Smooth muscle cell (in vitro differentiated cells): Measurements from ENCODE around the gene XYLT2. TPM values are rescaled to one million over a fixed set of nuclear protein-coding genes. Genes with fewer than 3 reads are reported as not detected.

Source experiments
- DNase-seq: peaks from one replicate; lab custom pipeline; 2025; ENCODE audit not compliant: unreplicated experiment; lab: John Stamatoyannopoulos, UW
- H2AFZ ChIP-seq: fragments of 200-600 bp; sonication (generic); 2 replicates; pipeline ENCODE4 v1.6.0; 2016; ENCODE audit warnings: antibody characterized with exemption, low read depth, mild to moderate bottlenecking
- H3F3A ChIP-seq: fragments of 200-600 bp; sonication (generic); 2 replicates; pipeline ENCODE4 v1.6.0; 2017; ENCODE audit warnings: antibody characterized with exemption, low read depth
- H3K27ac ChIP-seq: fragments of 200-600 bp; sonication (generic); 2 replicates; pipeline ENCODE4 v1.5.1; 2016; ENCODE audit warnings: low read depth, mild to moderate bottlenecking
- H3K27me3 ChIP-seq: fragments of 200-600 bp; sonication (generic); 2 replicates; pipeline ENCODE4 v1.6.1; 2016; ENCODE audit warnings: low read depth, mild to moderate bottlenecking
- H3K36me3 ChIP-seq: fragments of 200-600 bp; sonication (generic); 2 replicates; pipeline ENCODE4 v1.5.1; 2016; ENCODE audit warnings: low read depth
- H3K4me1 ChIP-seq: fragments of 200-600 bp; sonication (generic); 2 replicates; pipeline ENCODE4 v1.5.1; 2016; ENCODE audit warnings: low read depth
- H3K4me2 ChIP-seq: fragments of 200-600 bp; sonication (generic); 2 replicates; pipeline ENCODE4 v1.6.0; 2016; ENCODE audit warnings: mild to moderate bottlenecking
- H3K4me3 ChIP-seq: fragments of 200-600 bp; sonication (generic); 2 replicates; pipeline ENCODE4 v1.5.1; 2016; ENCODE audit warnings: mild to moderate bottlenecking
- H3K79me2 ChIP-seq: fragments of 200-600 bp; sonication (generic); 2 replicates; pipeline ENCODE4 v1.6.0; 2016; ENCODE audit warnings: low read depth, mild to moderate bottlenecking
- H3K9ac ChIP-seq: fragments of 200-600 bp; sonication (generic); 2 replicates; pipeline ENCODE4 v1.6.0; 2016; ENCODE audit warnings: low read depth
- H3K9me3 ChIP-seq: fragments of 200-600 bp; sonication (generic); replicated peaks from 2 replicates; pipeline ENCODE4 v1.5.1; 2016; ENCODE audit warnings: low read depth
- H4K20me1 ChIP-seq: fragments of 200-600 bp; sonication (generic); 2 replicates; pipeline ENCODE4 v1.6.0; 2016; ENCODE audit warnings: low read depth
- WGBS: methylation state at CpG from one replicate; pipeline ENCODE4 v1.1.7; 2016; ENCODE audit warnings: low lambda C conversion rate; 5-methylcytosine and 5-hydroxymethylcytosine counted together
- polyA plus RNA-seq: library from polyadenylated mRNA; unstranded; fragments of >200 nt; fragmentation: Nextera tagmentation; extraction: Ambion mirVana; gene quantifications from 2 replicates; pipeline ENCODE4 v1.2.1, GENCODE V29; 2016
- total RNA-seq: library from RNA; depleted of rRNA; stranded (reverse); fragments of >200 nt; gene quantifications from 2 replicates; pipeline ENCODE4 v1.2.3, GENCODE V29; 2014
- TF ChIP-seq, protein P1 (sequence below): fragments of 200-600 bp; sonication (generic); IDR thresholded peaks from 2 replicates; pipeline ENCODE4 v1.5.1; 2017; ENCODE audit warnings: borderline replicate concordance, mild to moderate bottlenecking, antibody characterized with exemption; ENCODE audit not compliant: insufficient read depth, poor library complexity, severe bottlenecking

Gene XYLT2
- total and polyA plus RNA-seq, 2 experiments from 2014 or later: 32.3 to 34.3 TPM

DNA sequence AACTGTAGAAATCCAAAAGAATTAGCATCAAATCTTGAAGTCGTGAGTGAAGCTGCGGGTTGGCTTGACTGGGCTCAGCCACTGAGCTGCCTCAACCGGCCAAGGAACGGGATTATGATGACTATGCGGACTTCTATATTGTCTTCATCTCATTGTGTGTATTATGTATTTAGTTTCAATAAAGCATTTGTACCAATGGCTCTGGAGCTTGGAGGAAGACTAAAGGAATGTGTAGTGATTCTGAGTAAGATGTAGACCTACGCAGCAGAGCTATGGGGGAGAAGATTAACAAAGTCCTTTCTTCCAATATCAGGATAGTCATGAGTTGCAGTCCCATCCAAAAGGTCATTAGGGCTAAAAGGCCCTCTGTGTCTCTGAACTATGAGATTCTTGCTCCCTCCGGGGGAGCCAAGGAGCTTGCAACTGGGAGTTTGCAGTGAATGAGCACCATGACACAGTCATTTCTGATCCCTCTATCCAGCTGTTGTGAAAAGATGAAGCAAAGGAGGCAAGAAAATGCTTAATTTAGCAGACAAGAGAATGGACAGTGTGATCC, 35.4 kb downstream of the XYLT2 start:
- TF ChIP-seq, protein P1, sequence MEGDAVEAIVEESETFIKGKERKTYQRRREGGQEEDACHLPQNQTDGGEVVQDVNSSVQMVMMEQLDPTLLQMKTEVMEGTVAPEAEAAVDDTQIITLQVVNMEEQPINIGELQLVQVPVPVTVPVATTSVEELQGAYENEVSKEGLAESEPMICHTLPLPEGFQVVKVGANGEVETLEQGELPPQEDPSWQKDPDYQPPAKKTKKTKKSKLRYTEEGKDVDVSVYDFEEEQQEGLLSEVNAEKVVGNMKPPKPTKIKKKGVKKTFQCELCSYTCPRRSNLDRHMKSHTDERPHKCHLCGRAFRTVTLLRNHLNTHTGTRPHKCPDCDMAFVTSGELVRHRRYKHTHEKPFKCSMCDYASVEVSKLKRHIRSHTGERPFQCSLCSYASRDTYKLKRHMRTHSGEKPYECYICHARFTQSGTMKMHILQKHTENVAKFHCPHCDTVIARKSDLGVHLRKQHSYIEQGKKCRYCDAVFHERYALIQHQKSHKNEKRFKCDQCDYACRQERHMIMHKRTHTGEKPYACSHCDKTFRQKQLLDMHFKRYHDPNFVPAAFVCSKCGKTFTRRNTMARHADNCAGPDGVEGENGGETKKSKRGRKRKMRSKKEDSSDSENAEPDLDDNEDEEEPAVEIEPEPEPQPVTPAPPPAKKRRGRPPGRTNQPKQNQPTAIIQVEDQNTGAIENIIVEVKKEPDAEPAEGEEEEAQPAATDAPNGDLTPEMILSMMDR: no peak
- WGBS: 97% methylated on average over 7 of the region's 7 CpGs
- Histone ChIP-seq H3K79me2 (no peaks in the 10 kb centered on the region), H3K9ac (no peak overlapping the region), H3K4me2 (no peak overlapping the region), H3K4me3 (no peak overlapping the region), H3K4me1 (no peaks in the 10 kb centered on the region), H3K9me3 (no peaks in the 10 kb centered on the region), H3K27ac (no peak overlapping the region), H3F3A (peaks cover 35% of the 10 kb centered on the region), H4K20me1 (peaks cover 41% of the 10 kb centered on the region), H3K27me3 (no peaks in the 10 kb centered on the region), H2AFZ (no peak overlapping the region), H3K36me3 (peaks cover 26% of the 10 kb centered on the region)
- DNase-seq: no peak

DNA sequence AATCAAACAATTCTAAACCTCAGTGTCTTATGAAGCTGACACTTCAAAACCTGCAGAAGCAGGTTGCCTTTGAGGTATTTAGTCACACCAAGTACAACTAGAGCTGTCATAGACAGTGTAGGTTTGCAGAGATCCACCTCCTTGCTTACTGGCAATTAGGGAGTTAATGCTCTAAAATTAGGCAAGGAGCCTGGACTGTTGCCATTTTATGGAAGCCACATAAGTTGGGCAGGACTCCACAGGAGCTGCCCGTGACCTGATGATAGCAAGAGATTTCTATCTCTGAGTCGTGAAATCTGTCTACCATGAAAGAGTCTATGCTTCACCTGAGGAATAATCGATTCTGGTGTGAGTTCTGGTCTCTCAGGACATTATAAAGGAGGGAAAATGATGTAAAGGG, 36.0 kb downstream of the XYLT2 start:
- Histone ChIP-seq H3K4me2 (no peak overlapping the region), H3K4me3 (no peak overlapping the region), H3K9ac (no peak overlapping the region), H3K36me3 (peaks cover 29% of the 10 kb centered on the region), H2AFZ (no peak overlapping the region), H4K20me1 (peaks cover 46% of the 10 kb centered on the region), H3K79me2 (no peaks in the 10 kb centered on the region), H3K27ac (no peak overlapping the region), H3K4me1 (no peaks in the 10 kb centered on the region), H3K9me3 (no peaks in the 10 kb centered on the region), H3K27me3 (no peaks in the 10 kb centered on the region), H3F3A (peaks cover 35% of the 10 kb centered on the region)
- TF ChIP-seq, protein P1: no peak
- DNase-seq: no peak
- 86% methylated on average over 3 of the region's 3 CpGs for WGBS

DNA sequence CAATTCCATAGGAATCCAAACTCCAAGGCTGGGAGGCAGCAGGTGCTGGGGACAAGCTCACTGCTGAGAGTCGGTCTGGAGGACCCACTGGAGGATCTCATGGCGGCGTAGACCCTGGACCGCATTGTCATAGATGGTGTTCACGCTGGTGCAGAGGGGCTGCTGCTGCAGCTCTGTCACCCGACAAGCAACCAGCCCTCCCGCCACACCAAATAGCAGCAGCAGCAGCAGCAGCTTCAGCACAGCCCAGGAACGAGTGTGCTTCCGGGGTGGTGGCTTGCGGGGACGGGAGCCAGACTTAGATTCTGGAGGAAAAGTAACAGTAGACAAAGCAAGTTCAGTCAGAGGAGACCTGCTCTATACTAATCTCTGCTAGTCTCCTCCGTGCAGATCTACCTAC, 37.0 kb downstream of the XYLT2 start:
- Histone ChIP-seq H4K20me1 (peaks cover 57% of the 10 kb centered on the region), H3K9me3 (no peaks in the 10 kb centered on the region), H3K4me3 (no peak overlapping the region), H3K79me2 (no peaks in the 10 kb centered on the region), H3F3A (peaks cover 41% of the 10 kb centered on the region), H3K4me2 (no peak overlapping the region), H3K27me3 (no peaks in the 10 kb centered on the region), H3K27ac (no peak overlapping the region), H3K4me1 (no peaks in the 10 kb centered on the region), H2AFZ (no peak overlapping the region), H3K36me3 (peaks cover 30% of the 10 kb centered on the region), H3K9ac (no peak overlapping the region)
- DNase-seq: no peak
- 96% methylated on average over 12 of the region's 12 CpGs for WGBS
- TF ChIP-seq, protein P1: no peak

DNA sequence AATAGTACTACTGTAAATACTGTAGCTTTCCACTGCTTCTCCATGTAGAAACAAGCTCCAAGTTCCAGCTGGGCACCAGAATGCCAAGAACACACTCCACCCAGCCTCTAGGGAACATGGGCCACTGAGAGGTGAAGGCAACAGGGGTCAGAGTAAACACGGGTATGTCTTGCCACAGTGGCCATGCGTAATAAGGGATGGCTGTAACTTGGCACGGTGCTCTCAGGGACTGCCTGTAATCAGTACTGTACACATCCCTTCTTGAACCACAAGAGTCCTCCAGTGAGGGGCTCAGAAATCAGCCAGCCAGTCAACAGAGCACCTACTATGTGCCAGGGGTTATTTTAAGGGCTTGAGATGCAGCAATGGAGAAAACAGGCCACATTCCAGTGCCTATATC, 40.6 kb downstream of the XYLT2 start:
- WGBS: 96% methylated on average over 3 of the region's 3 CpGs
- no peaks in the 10 kb centered on the region for H3K9me3 ChIP-seq
- peaks cover 44% of the 10 kb centered on the region for H3F3A ChIP-seq
- H3K9ac ChIP-seq: no peak overlapping the region
- H3K4me3 ChIP-seq: no peak overlapping the region
- no peaks in the 10 kb centered on the region for H3K27me3 ChIP-seq
- no peak overlapping the region for H3K27ac ChIP-seq
- DNase-seq: no peak
- H3K4me1 ChIP-seq: no peaks in the 10 kb centered on the region
- no peak overlapping the region for H3K4me2 ChIP-seq
- H2AFZ ChIP-seq: no peak overlapping the region
- H3K36me3 ChIP-seq: peaks cover 33% of the 10 kb centered on the region
- H3K79me2 ChIP-seq: peaks cover 12% of the 10 kb centered on the region
- TF ChIP-seq, protein P1: no peak
- peaks cover 90% of the 10 kb centered on the region for H4K20me1 ChIP-seq
